Fibroblast of the aortic adventitia (primary cell): Measurements from ENCODE around the gene BCHE. TPM values are rescaled to one million over a fixed set of nuclear protein-coding genes. Genes with fewer than 3 reads are reported as not detected.

Source experiments
- DNase-seq: peaks from one replicate; pipeline ENCODE4 v3.0.0-alpha.2; 2010; ENCODE audit warnings: low read depth
- H3K4me3 ChIP-seq: 2 replicates; pipeline ENCODE4 v1.5.1; 2011; ENCODE audit warnings: low read depth, mild to moderate bottlenecking, control low read depth, low read length, moderate library complexity
- CTCF ChIP-seq: IDR thresholded peaks from 2 replicates; pipeline ENCODE4 v1.5.1; 2011; ENCODE audit warnings: mild to moderate bottlenecking, low read length, control low read depth, inconsistent platforms; ENCODE audit not compliant: insufficient read depth
- total RNA-seq: library from RNA; depleted of rRNA; stranded (reverse); fragments of >200 nt; gene quantifications from 2 replicates; pipeline ENCODE4 v1.2.3, GENCODE V29; 2012; ENCODE audit warnings: low replicate concordance

The BCHE gene
- total RNA-seq, 1 donor: 5.7 TPM

DNA sequence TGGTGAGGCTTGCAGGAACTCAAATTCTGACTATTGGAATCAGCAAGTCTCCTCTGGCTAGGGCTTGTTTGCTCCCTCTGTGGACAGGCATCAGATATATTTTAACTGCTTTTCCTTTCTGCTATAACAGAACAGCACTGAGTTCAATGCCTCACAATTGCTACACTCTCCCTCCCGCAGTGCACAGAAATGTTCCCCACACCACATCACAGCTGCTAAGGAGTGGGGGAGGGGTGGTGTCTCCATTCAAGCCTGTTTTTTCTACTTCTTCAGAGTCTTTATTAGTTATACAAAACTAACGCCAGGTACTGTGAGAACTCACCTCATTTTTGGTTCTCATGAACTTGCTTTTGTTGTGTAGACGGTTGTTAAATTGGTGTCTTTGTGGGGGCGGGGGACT lies 68.5 kb downstream of the BCHE start:
- no peak for TF ChIP-seq CTCF
- no peak for DNase-seq

DNA sequence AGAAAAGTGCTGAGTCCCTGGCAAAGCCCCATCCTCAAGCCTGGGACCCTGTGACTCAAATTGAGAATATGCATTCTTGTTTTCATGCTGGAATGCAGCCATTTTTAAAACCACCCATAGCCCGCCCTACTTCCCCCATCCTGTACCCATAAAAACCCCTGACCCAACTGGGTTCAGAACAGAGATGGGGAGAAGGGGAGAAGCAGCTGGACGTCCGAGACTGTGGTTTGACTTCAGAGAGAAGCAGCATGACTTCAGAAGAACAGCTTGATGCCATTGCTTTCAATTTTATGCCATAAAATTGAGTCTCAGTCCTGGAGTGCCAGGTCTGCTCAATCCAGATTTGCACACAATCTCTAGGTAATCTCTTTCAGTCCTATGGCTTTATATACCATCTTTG lies 78.2 kb downstream of the BCHE start:
- TF ChIP-seq CTCF: no peak
- no peak overlapping the region for H3K4me3 ChIP-seq
- DNase-seq: no peak

More for the DNA sequence above, 68.5 kb downstream of the BCHE start:
- H3K4me3 ChIP-seq: no peak overlapping the region

- TF ChIP-seq CTCF: no peak
- H3K4me3 ChIP-seq: no peak overlapping the region
Observed at GRCh38 chr3:165755571-165755970, 81.7 kb downstream of the BCHE start.

DNA sequence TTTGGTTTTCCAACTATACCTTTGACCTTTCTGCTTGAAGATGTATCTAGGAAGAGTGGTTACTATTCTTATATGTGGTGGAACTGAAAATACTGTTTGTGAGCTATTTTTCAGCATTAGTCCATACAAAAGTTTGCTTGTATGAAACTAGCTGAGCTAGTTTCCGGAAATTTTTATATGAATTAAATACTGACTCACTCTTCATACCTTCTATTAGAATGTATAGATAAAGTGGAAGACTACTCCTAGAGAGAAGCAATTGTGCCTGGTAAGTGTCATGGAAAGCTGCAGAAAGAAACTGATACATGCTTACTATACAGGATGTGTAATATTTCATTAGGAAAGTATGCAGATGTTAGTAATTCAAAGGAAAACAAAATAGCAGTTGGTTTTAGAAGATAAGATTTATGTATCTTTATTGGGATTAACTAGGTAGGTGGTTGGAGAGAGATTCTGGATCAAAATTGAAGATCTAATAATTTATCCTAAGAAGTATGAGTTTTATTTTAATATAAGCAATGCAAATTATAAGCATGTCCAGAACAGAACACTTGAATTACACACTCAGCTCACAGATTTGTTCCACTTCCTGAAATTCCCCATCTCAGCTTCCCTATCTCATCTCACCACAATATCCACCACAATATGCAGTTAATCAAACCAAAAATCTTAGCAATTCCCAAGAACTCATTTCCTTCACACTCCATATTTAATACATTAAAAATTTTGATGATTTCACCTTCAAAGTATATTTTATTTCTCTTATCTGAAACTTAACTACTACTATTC lies 82.8 kb downstream of the BCHE start:
- DNase-seq: no peak
- no peak for TF ChIP-seq CTCF
- no peak overlapping the region for H3K4me3 ChIP-seq

More at GRCh38 chr3:165755571-165755970, 81.7 kb downstream of the BCHE start:
- DNase-seq: no peak

GRCh38 chr3:165753560-165753959 lies 83.7 kb downstream of the BCHE start:
- DNase-seq: peak; percentile 74
- TF ChIP-seq CTCF: no peak

DNA sequence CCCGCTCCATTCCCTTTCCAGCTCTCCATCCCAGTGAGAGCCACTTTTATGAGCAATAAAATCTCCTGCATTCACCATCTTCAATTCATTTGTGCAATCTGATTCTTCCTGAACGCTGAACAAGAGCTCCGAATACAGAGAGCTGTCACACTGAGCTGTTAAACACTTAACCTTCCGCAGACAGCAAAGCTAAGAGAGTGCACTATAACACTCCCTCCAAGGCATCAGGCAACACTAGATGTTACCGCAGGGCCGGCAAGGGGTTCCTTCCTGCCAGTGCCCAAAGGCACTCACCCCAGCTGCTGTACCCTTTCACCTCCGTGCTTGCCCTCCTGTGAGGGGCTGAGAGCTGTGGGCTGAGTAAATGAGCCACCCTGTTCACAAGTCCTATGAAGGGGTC lies 85.6 kb downstream of the BCHE start:
- no peak for TF ChIP-seq CTCF
- no peak overlapping the region for H3K4me3 ChIP-seq
- DNase-seq: no peak

More at GRCh38 chr3:165753560-165753959, 83.7 kb downstream of the BCHE start:
- no peak overlapping the region for H3K4me3 ChIP-seq
